Right atrium auricular region (tissue), 2 donors: Measurements from ENCODE around the gene VWCE. TPM values are rescaled to one million over a fixed set of nuclear protein-coding genes. Genes with fewer than 3 reads are reported as not detected.

Experiments used
- DNase-seq: peaks from one replicate; pipeline ENCODE4 v3.0.0-alpha.2; 2019; ENCODE audit warnings: low spot score
- H3K27ac ChIP-seq, 2 donors: fragments of 200-600 bp; sonication (generic); 1 replicate in 1 of 2; 2 replicates in 1 of 2; pipeline ENCODE4 v1.5.1; 2016 to 2019
- H3K27me3 ChIP-seq, 2 donors: fragments of 200-600 bp; sonication (generic); one replicate each; pipeline versions ENCODE4 v1.5.1 to v1.6.0; 2017 to 2019
- H3K36me3 ChIP-seq: fragments of 200-600 bp; sonication (generic); one replicate; pipeline ENCODE4 v1.5.1; 2016
- H3K4me1 ChIP-seq, 2 donors: fragments of 200-600 bp; sonication (generic); one replicate each; pipeline versions ENCODE4 v1.5.1 to v1.6.0; 2017 to 2019
- H3K4me3 ChIP-seq, 2 donors: fragments of 200-600 bp; sonication (generic); 1 replicate in 1 of 2; 2 replicates in 1 of 2; pipeline ENCODE4 v1.5.1; 2017 to 2019; ENCODE audit warnings: mild to moderate bottlenecking in 1 of 2, moderate library complexity in 1 of 2
- H3K9me3 ChIP-seq, 2 donors: fragments of 200-600 bp; sonication (generic); one replicate each; pipeline ENCODE4 v1.5.1; 2019
- total RNA-seq, 2 donors: library from RNA; depleted of rRNA; stranded (reverse); fragments of >200 nt; gene quantifications; one replicate each; pipeline ENCODE4 v1.1.0, GENCODE V29; 2016
- TF ChIP-seq, protein P1 (sequence below), 2 donors: fragments of 200-600 bp; sonication (generic); IDR thresholded peaks; one replicate each; pipeline ENCODE4 v1.5.1; 2019; ENCODE audit warnings: antibody characterized with exemption in 2 of 2

The VWCE gene
- total RNA-seq, 2 donors from 2014 or later, result 0.48 to 0.94 TPM

DNA sequence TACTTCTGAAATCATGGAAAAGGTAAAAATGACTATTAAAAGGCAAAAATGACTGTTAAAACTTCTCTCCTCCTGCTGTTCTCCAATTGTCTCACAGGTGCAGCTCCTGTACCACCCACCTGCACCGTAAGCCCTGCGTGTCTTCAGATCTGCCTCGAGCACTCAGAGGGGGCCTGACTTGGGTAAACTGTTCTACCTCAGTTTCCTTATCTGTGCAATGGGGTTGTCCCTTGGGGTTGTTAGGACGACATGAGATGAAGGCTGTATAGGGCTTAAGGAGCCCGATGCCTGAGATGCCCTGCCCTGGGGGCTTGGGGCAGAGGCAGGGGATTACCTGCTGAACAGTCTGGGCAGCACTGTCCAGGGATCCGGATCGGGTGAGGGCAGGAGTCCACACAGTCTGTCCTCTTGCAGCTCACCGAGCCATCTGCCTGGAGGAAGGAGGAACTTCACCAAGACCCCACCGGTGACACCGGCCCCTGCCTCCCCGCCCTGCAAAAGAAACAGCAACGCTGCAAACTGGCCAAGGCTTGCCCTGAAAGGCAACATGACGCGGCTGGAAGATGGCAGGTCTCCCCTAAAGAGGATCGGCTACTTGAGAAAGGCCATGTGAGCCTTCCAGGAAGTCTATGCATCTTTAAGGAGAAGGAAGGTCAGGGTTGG lies 26.4 kb downstream of the VWCE start:
- H3K27ac ChIP-seq, result no peak overlapping the region
- no peaks in the 10 kb centered on the region for H3K4me1 ChIP-seq
- H3K27me3 ChIP-seq, result no peaks in the 10 kb centered on the region
- no peaks in the 10 kb centered on the region for H3K9me3 ChIP-seq
- no peak for DNase-seq
- H3K36me3 ChIP-seq, result no peaks in the 10 kb centered on the region
- no peak overlapping the region for H3K4me3 ChIP-seq
- TF ChIP-seq, protein P1, sequence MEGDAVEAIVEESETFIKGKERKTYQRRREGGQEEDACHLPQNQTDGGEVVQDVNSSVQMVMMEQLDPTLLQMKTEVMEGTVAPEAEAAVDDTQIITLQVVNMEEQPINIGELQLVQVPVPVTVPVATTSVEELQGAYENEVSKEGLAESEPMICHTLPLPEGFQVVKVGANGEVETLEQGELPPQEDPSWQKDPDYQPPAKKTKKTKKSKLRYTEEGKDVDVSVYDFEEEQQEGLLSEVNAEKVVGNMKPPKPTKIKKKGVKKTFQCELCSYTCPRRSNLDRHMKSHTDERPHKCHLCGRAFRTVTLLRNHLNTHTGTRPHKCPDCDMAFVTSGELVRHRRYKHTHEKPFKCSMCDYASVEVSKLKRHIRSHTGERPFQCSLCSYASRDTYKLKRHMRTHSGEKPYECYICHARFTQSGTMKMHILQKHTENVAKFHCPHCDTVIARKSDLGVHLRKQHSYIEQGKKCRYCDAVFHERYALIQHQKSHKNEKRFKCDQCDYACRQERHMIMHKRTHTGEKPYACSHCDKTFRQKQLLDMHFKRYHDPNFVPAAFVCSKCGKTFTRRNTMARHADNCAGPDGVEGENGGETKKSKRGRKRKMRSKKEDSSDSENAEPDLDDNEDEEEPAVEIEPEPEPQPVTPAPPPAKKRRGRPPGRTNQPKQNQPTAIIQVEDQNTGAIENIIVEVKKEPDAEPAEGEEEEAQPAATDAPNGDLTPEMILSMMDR (IDR thresholded peaks at IDR 0.05), result no peak

DNA sequence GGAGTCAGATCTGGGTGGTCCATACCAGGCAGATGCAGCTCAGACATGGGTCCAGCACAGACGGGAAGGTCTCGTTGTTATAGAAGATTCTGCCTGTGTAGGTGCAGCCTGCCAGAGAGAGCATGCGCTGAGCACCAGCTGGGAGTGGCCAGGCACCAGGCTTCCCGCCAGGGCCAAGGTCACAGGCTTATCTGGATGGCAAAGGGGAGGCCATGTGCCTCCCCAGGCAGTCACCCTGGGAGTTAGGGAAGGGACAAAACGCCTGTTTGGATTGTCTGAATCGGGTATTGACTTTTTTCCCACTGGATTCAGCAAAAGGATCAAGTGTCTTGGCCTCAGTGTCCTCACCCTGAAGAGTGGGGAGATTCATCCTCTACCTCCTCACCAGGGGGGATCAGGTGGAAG lies 27.7 kb downstream of the VWCE start:
- Histone ChIP-seq H3K4me3 (no peak overlapping the region), H3K4me1 (no peaks in the 10 kb centered on the region), H3K9me3 (no peaks in the 10 kb centered on the region), H3K27me3 (no peaks in the 10 kb centered on the region), H3K27ac (no peak overlapping the region), H3K36me3 (no peaks in the 10 kb centered on the region)
- TF ChIP-seq, protein P1 (IDR thresholded peaks at IDR 0.05), result no peak
- no peak for DNase-seq

DNA sequence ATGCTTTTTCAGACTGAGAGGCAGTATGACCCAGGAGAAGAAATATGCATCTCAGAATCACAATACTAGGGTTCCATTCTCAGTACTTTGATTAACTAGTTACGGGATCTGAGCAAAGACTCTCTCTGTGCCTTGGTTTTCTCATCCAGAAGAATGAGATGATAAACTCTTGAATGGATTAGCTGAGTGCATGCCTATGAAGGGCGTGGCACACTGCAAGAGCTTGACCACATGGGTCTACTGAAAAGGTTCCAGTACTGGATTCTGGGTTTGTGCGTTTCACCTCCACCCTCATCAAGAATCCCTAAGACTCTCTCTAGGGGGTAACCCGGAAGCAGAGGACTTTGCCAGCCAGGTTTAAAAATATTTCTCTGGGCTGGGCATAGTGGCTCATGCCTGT lies 28.5 kb downstream of the VWCE start:
- H3K27ac ChIP-seq, result no peak overlapping the region
- TF ChIP-seq, protein P1 (IDR thresholded peaks at IDR 0.05), result no peak
- DNase-seq, result no peak
- no peaks in the 10 kb centered on the region for H3K4me1 ChIP-seq
- no peaks in the 10 kb centered on the region for H3K9me3 ChIP-seq
- H3K36me3 ChIP-seq, result no peaks in the 10 kb centered on the region
- H3K27me3 ChIP-seq, result no peaks in the 10 kb centered on the region
- no peak overlapping the region for H3K4me3 ChIP-seq

DNA sequence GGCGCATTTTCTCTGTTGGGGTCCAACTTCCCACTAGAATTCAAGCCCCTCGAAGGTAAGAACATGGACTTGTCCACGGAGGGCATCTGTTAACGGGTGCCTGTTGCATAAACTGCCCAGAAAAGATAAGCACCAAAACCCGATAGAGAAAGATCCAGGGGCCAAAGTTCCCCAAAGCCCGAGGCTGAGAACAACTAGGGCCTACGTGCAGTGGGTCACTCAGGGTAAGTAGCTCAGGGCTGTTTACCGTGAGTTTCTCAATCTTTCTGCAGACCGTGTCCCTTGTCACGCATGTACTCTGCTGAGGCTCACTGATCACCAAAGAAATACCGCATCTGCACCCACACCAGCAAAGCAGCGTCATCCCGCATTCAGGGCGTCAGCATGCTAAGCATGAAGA lies 29.8 kb downstream of the VWCE start:
- Histone ChIP-seq H3K36me3 (no peaks in the 10 kb centered on the region), H3K27ac (no peak overlapping the region), H3K27me3 (no peaks in the 10 kb centered on the region), H3K4me3 (no peak overlapping the region), H3K9me3 (no peaks in the 10 kb centered on the region), H3K4me1 (no peaks in the 10 kb centered on the region)
- TF ChIP-seq, protein P1 (IDR thresholded peaks at IDR 0.05), result no peak
- no peak for DNase-seq

DNA sequence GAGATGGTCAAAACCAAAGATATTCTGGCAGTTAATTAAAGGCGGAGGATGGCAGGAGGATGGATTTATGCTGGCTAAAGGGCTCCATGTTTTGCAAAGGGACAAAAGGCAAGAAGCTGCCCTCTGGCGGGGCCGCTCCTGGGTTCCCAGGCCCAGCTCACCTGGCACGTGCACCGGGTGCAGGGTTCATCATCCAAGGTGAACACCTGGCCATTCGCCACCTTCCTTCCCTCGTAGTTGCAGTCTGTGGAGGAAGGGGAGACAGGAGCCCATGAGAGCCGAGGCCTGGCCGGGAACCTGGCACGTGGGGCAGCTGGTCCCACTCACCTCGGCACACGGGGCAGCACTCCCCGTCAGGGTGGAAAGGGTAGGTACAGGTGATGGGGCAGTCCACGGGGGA lies 30.3 kb downstream of the VWCE start:
- Histone ChIP-seq H3K4me3 (no peak overlapping the region), H3K27ac (no peak overlapping the region), H3K4me1 (no peaks in the 10 kb centered on the region), H3K36me3 (no peaks in the 10 kb centered on the region), H3K27me3 (no peaks in the 10 kb centered on the region), H3K9me3 (no peaks in the 10 kb centered on the region)
- DNase-seq, result no peak
- TF ChIP-seq, protein P1 (IDR thresholded peaks at IDR 0.05), result no peak

DNA sequence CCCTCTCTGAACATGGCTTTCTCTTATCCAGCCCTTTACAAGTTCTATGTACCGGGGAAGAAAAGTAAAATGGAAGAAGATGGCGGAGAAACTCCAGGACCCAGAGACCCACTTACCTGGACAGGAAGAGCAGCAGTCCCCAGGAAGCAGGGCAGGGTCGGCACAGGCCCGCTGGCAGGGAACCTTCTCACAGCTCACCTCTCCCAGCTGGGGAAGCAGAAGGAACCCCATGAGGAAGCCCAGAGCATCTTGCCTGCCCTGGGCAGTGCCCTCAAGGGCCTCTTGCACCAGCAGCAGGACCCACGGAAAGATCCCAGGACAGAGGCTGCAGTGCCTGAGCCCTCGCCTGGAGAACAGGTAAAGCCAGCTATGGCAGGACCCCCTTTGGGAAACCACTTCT lies 30.7 kb downstream of the VWCE start:
- no peak for DNase-seq
- H3K4me1 ChIP-seq, result no peaks in the 10 kb centered on the region
- H3K9me3 ChIP-seq, result no peaks in the 10 kb centered on the region
- H3K36me3 ChIP-seq, result no peaks in the 10 kb centered on the region
- no peak overlapping the region for H3K4me3 ChIP-seq
- TF ChIP-seq, protein P1 (IDR thresholded peaks at IDR 0.05), result no peak
- no peaks in the 10 kb centered on the region for H3K27me3 ChIP-seq
- no peak overlapping the region for H3K27ac ChIP-seq
